ENCODE measurements around the gene CBX2.

- no peak for TF ChIP-seq SIN3A (IDR thresholded peaks at IDR 0.05; ENCODE audit: borderline replicate concordance, insufficient read depth, low read length)
- TF ChIP-seq POLR2AphosphoS5 (IDR thresholded peaks at IDR 0.05; ENCODE audit: low read depth, low read length): no peak
- no peak for TF ChIP-seq TAF1 (IDR thresholded peaks at IDR 0.05; ENCODE audit: borderline replicate concordance, insufficient read depth, low read length)
- TF ChIP-seq REST (IDR thresholded peaks at IDR 0.05; ENCODE audit: insufficient read depth in 1 of 2, low read depth in 2 of 2, low read length in 2 of 2): no peak
- TF ChIP-seq FOXP2 (optimal IDR thresholded peaks at IDR 0.05; ENCODE audit: borderline replicate concordance, extremely low read depth, extremely low read length, insufficient read depth): no peak
Measured at GRCh38 chr17:79836972-79837887, 59.3 kb downstream of the CBX2 start.
